Endometrial microvascular endothelial cells (primary cell): Measurements from ENCODE around the gene NR2F6. TPM values are rescaled to one million over a fixed set of nuclear protein-coding genes. Genes with fewer than 3 reads are reported as not detected.
"Not testable (repeated sequence)": the region's sequence is repeated elsewhere in the genome, so short reads cannot be mapped to it uniquely, and the experiment has no call there.

ENCODE experiments used
- in situ Hi-C: cut with HindIII; loops from 2 replicates; pipeline ENCODE4 v1.10.0; 2017; ENCODE audit warnings: low sequenced_read_pairs, low pct_unique_long_range_greater_than_20kb; ENCODE audit errors: inconsistent ontology term
- total RNA-seq: library from RNA; depleted of rRNA; stranded (reverse); fragments of >200 nt; gene quantifications from one replicate; pipeline ENCODE4 v1.2.3, GENCODE V29; 2015; ENCODE audit errors: inconsistent ontology term

Gene NR2F6
- total RNA-seq, 1 donor from 2014 or later: 40.9 TPM

GRCh38 chr19:17194608-17195007, 51.1 kb downstream of the NR2F6 start:
- in situ Hi-C loops: no loop called here

- in situ Hi-C loops: no loop called here
Measured at GRCh38 chr19:17192751-17193150, 53.0 kb downstream of the NR2F6 start.

- in situ Hi-C loops: not testable (repeated sequence)
Measured at GRCh38 chr19:17191736-17192135, 54.0 kb downstream of the NR2F6 start.

GRCh38 chr19:17185590-17185989, 60.1 kb downstream of the NR2F6 start:
- in situ Hi-C loops: no loop called here

GRCh38 chr19:17184371-17184841, 61.3 kb downstream of the NR2F6 start:
- in situ Hi-C loops: no loop called here

- in situ Hi-C loops: no loop called here
Measured at GRCh38 chr19:17183858-17184321, 61.8 kb downstream of the NR2F6 start.

GRCh38 chr19:17183271-17183761, 62.4 kb downstream of the NR2F6 start:
- in situ Hi-C loops: no loop called here

Other genes starting within 250 kb of the NR2F6 start
- 0.46 TPM for gene CPAMD8, start 219.1 kb downstream of the NR2F6 start, total RNA-seq
- 14.2 TPM for gene HAUS8, start 170.5 kb downstream of the NR2F6 start, total RNA-seq
- gene MYO9B, start 170.1 kb downstream of the NR2F6 start, total RNA-seq: 60.7 TPM
- gene USE1, start 30.6 kb downstream of the NR2F6 start, total RNA-seq: 11.1 TPM
- gene OCEL1, start 19.7 kb downstream of the NR2F6 start, total RNA-seq: 2.7 TPM
- 18.5 TPM for gene USHBP1, start 18.8 kb upstream of the NR2F6 start, total RNA-seq
- 139 TPM for gene BABAM1, start 21.5 kb upstream of the NR2F6 start, total RNA-seq
- gene ANKLE1, start 36.0 kb upstream of the NR2F6 start, total RNA-seq: 1.0 TPM
- gene ABHD8, start 57.5 kb upstream of the NR2F6 start, total RNA-seq: 6.6 TPM
- 115 TPM for gene MRPL34, start 60.0 kb upstream of the NR2F6 start, total RNA-seq
- gene DDA1, start 63.6 kb upstream of the NR2F6 start, total RNA-seq: 48.1 TPM
- 0.84 TPM for gene ANO8, start 88.9 kb upstream of the NR2F6 start, total RNA-seq
- 36.8 TPM for gene GTPBP3, start 91.6 kb upstream of the NR2F6 start, total RNA-seq
- gene PLVAP, start 131.4 kb upstream of the NR2F6 start, total RNA-seq: 0.46 TPM
- gene CCDC194, start 148.3 kb upstream of the NR2F6 start, total RNA-seq: not detected
- gene BST2, start 159.7 kb upstream of the NR2F6 start, total RNA-seq: 306 TPM
- gene MVB12A, start 174.1 kb upstream of the NR2F6 start, total RNA-seq: 88.0 TPM
- not detected for gene TMEM221, start 202.7 kb upstream of the NR2F6 start, total RNA-seq
- gene NXNL1, start 215.0 kb upstream of the NR2F6 start, total RNA-seq: not detected
- 7.5 TPM for gene SLC27A1, start 224.6 kb upstream of the NR2F6 start, total RNA-seq